Measurements from ENCODE around the gene FGD3. TPM values are rescaled to one million over a fixed set of nuclear protein-coding genes. Genes with fewer than 3 reads are reported as not detected.

The FGD3 gene
- total RNA-seq: not detected in 2 replicates

GRCh38 chr9:92947268-92948037 is at the start of gene FGD3:
Gene FGD3 (plus strand): TSS chr9:92947523. CDS start chr9:92976257, 28,734 bp downstream.

GRCh38 chr9:93058355-93059010 is 111.2 kb downstream of the FGD3 start, which contains the start of gene SUSD3:
Gene SUSD3 (plus strand): TSS chr9:93058701. CDS start chr9:93058743, 42 bp downstream.

Other genes with a start within 250 kb of the FGD3 start
- gene BICD2, start 182.7 kb upstream of the FGD3 start, total RNA-seq: 40.3 and 43.3 TPM in 2 replicates
- gene ZNF484, start 69.5 kb upstream of the FGD3 start, total RNA-seq: 9.6 and 14.0 TPM in 2 replicates
- gene SUSD3, start 111.2 kb downstream of the FGD3 start, total RNA-seq: not detected in 2 replicates
- 51.1 and 55.4 TPM in 2 replicates for gene CARD19, start 148.7 kb downstream of the FGD3 start, total RNA-seq
- 19.9 and 33.5 TPM in 2 replicates for gene NINJ1, start 186.7 kb downstream of the FGD3 start, total RNA-seq
- gene WNK2, start 236.6 kb downstream of the FGD3 start, total RNA-seq: under 0.01 and 0.17 TPM in 2 replicates

All from dermis lymphatic vessel endothelial cell (primary cell).